Measurements from ENCODE around the gene ENO3.
A peak's percentile ranks its signal among the peaks of the same experiment; 100 is the strongest.

The ENO3 gene

DNA sequence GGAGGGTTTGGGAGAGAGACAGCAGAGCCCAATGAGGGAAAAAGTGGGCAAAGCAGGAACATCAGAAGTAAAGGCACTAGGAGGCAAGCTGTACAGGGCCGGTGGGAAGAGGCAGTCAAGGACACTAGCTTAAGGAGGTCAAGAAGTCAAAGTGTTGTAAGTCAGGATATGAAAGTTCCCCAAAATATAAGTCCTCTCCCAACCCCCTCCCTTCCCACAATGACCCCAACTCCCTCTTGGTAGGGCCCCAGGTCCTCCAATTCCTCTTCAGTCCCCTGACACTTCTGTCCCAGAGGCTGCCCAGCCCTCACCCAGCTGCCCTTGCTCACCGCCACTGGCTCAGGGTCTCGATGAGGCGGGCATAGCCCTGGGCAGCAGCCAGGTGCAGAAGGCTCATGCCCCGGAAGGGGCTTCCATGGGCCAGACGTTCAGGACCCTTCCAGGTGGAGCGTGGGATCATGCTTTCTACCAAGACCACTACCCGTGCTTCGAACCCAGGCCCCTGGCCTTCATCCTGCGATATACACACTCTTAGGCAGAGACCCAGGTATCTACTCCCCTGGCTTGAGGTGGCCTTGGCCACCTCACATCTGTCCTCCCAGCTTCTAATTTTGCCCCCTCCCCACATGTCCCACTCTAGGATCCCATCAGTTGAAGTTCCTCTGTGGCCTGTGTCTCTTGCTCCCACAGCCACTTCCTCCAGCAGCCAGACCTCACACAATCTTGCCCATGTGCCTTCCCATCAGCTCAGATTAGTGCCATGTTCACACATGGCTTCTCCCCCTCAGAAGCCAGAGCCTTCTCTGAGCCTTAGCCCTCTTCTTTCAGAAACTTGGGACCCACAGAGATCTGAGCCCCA lies 22.6 kb downstream of the ENO3 start:
- no peak overlapping the region for H3K4me3 ChIP-seq (ENCODE audit: low read depth, low read length)

DNA sequence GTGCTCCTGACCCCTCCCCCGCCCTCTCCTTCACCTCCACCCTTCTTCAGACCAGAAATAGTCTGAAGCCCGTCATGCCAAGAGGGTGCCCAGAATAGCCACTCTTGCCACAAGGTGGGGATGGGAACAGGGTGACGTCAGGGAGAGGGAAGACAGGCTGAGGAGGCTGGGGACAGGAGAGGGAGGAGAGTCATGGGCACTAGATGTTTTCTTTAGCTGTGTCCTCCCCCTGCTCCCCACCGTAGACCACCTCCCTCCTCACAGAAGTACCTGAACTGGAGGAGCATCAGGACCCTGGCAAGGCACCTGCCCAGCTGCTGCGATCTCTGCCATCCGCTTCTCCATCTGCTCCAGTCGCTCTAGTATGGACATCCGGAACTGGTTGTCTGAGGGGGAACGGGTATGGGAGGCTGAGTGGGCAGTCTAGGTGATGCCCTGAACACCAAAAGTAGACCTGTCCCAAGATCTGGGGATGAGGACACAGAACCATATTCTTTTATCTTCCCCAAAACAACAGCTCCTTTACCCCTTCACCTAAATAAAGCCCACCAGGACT lies 23.3 kb downstream of the ENO3 start:
- Histone ChIP-seq H2AFZ (no peak overlapping the region), H3K9me3 (ENCODE audit: control insufficient read depth, low read length) (no peaks in the 10 kb centered on the region), H3K4me3 (ENCODE audit: low read depth, low read length) (no peak overlapping the region), H3K4me2 (ENCODE audit: low read length) (no peak overlapping the region), H3K27me3 (ENCODE audit: control insufficient read depth, insufficient read depth, low read length) (no peaks in the 10 kb centered on the region), H3K36me3 (ENCODE audit: control insufficient read depth, insufficient read depth, low read length) (no peaks in the 10 kb centered on the region), H3K79me2 (peaks cover 4% of the 10 kb centered on the region), H3K27ac (no peak overlapping the region), H3K9ac (no peak overlapping the region), H3K4me1 (no peaks in the 10 kb centered on the region)
- TF ChIP-seq, protein P1, sequence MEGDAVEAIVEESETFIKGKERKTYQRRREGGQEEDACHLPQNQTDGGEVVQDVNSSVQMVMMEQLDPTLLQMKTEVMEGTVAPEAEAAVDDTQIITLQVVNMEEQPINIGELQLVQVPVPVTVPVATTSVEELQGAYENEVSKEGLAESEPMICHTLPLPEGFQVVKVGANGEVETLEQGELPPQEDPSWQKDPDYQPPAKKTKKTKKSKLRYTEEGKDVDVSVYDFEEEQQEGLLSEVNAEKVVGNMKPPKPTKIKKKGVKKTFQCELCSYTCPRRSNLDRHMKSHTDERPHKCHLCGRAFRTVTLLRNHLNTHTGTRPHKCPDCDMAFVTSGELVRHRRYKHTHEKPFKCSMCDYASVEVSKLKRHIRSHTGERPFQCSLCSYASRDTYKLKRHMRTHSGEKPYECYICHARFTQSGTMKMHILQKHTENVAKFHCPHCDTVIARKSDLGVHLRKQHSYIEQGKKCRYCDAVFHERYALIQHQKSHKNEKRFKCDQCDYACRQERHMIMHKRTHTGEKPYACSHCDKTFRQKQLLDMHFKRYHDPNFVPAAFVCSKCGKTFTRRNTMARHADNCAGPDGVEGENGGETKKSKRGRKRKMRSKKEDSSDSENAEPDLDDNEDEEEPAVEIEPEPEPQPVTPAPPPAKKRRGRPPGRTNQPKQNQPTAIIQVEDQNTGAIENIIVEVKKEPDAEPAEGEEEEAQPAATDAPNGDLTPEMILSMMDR (IDR thresholded peaks at IDR 0.05), result no peak

More for the DNA sequence above, 22.6 kb downstream of the ENO3 start:
- Histone ChIP-seq H3K4me2 (ENCODE audit: low read length) (no peak overlapping the region), H3K9ac (no peak overlapping the region), H3K9me3 (ENCODE audit: control insufficient read depth, low read length) (no peaks in the 10 kb centered on the region), H3K27me3 (ENCODE audit: control insufficient read depth, insufficient read depth, low read length) (no peaks in the 10 kb centered on the region), H2AFZ (no peak overlapping the region), H3K27ac (no peak overlapping the region), H3K79me2 (no peaks in the 10 kb centered on the region), H3K4me1 (peaks cover 6% of the 10 kb centered on the region), H3K36me3 (ENCODE audit: control insufficient read depth, insufficient read depth, low read length) (no peaks in the 10 kb centered on the region)
- TF ChIP-seq, protein P1 (IDR thresholded peaks at IDR 0.05), result no peak

DNA sequence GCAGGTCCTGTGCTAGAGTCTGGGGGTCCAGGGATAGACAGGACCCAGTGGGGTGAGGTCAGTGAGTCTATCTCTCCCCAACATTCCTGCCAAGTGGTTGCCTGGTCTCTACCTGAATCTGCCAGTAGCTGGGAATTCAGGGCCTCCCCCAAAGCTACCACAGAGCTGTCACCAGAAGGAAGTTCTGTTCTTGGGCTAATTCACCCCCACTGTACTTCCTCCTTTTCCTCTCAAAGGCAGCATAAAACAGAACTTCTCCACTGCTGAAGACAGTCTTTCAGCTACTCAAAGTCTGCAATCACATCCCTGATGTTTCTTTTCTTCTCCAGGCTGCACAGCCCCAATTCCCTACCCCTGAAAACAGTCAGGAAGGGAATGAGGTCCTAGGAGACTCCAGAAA lies 27.8 kb downstream of the ENO3 start:
- H3K36me3 ChIP-seq (ENCODE audit: control insufficient read depth, insufficient read depth, low read length), result no peaks in the 10 kb centered on the region
- H3K4me1 ChIP-seq, result no peaks in the 10 kb centered on the region
- H3K9ac ChIP-seq, result no peak overlapping the region
- TF ChIP-seq, protein P1 (IDR thresholded peaks at IDR 0.05), result no peak
- H3K4me3 ChIP-seq (ENCODE audit: low read depth, low read length), result no peak overlapping the region
- H2AFZ ChIP-seq, result no peak overlapping the region
- H3K79me2 ChIP-seq, result peaks cover 8% of the 10 kb centered on the region
- no peaks in the 10 kb centered on the region for H3K27me3 ChIP-seq (ENCODE audit: control insufficient read depth, insufficient read depth, low read length)
- no peak overlapping the region for H3K4me2 ChIP-seq (ENCODE audit: low read length)
- H3K27ac ChIP-seq, result no peak overlapping the region
- H3K9me3 ChIP-seq (ENCODE audit: control insufficient read depth, low read length), result no peaks in the 10 kb centered on the region

DNA sequence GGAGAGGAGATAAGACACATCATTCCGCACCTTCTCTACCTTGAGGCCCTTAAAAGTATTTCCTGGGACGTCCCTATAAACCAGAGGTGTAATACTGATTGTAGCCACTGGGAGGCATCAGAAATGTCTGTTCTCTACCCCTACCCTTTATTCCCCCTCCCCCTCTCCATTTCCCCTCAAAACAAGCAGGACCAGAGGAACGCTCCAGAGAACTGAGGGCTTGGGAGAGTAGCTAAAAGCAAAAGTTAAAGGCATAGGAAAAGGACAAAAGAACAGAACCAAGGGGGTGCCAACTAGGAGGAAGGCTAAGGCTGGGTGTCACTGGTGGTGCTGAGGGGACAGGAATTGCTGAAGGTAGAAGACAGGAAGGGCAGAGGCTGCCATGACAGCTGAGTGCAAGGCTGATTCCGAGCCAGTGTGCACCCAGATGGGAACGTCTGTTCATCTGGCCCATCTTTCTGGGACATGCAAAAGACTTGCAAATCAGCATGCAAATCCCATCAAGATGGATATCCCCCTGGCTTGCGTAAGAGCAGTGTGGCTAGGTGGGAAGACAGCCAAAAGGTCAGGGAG lies 29.8 kb downstream of the ENO3 start:
- TF ChIP-seq, protein P1 (IDR thresholded peaks at IDR 0.05), result peak; percentile 75
- no peak overlapping the region for H2AFZ ChIP-seq
- H3K4me2 ChIP-seq (ENCODE audit: low read length), result no peak overlapping the region
- H3K27me3 ChIP-seq (ENCODE audit: control insufficient read depth, insufficient read depth, low read length), result no peaks in the 10 kb centered on the region
- no peak overlapping the region for H3K27ac ChIP-seq
- H3K36me3 ChIP-seq (ENCODE audit: control insufficient read depth, insufficient read depth, low read length), result no peaks in the 10 kb centered on the region
- H3K9ac ChIP-seq, result no peak overlapping the region
- H3K9me3 ChIP-seq (ENCODE audit: control insufficient read depth, low read length), result no peaks in the 10 kb centered on the region
- H3K79me2 ChIP-seq, result peaks cover 8% of the 10 kb centered on the region
- no peaks in the 10 kb centered on the region for H3K4me1 ChIP-seq
- H3K4me3 ChIP-seq (ENCODE audit: low read depth, low read length), result no peak overlapping the region
